Nucleus accumbens (tissue), 56 donors: Measurements from ENCODE around the gene OR6X1.
"Not testable (repeated sequence)": the region's sequence is repeated elsewhere in the genome, so short reads cannot be mapped to it uniquely, and the experiment has no call there.

Source experiments
- DNase-seq, 56 donors: peaks; one replicate each; lab custom pipeline; 2025; lab: John Stamatoyannopoulos, UW

OR6X1 gene

GRCh38 chr11:123755344-123755743 lies 1.0 kb upstream of the OR6X1 start:
- DNase-seq = no peak

GRCh38 chr11:123753110-123753509 lies 1.2 kb downstream of the OR6X1 start:
- no peak for DNase-seq

- no peak for DNase-seq
Measured at GRCh38 chr11:123751781-123752180, 2.5 kb downstream of the OR6X1 start.

- not testable (repeated sequence) for DNase-seq
Measured at GRCh38 chr11:123748349-123748748, 6.0 kb downstream of the OR6X1 start.

GRCh38 chr11:123745764-123746451 lies 8.4 kb downstream of the OR6X1 start:
- DNase-seq = no peak

GRCh38 chr11:123742724-123743120 lies 11.6 kb downstream of the OR6X1 start:
- no peak for DNase-seq

- peak in 9 of 56 donors; percentile 0 to 31 (median 4) for DNase-seq
Measured at GRCh38 chr11:123742031-123742723, 12.1 kb downstream of the OR6X1 start.

- peak in 55 of 56 donors; percentile 47 to 95 (median 87) for DNase-seq
Measured at GRCh38 chr11:123741159-123742030, 12.9 kb downstream of the OR6X1 start, which contains the start of gene ZNF202. Gene ZNF202 (minus strand): TSS chr11:123741660. CDS start chr11:123730888, 10,772 bp downstream.

- peak in 2 of 56 donors; percentile 4 to 37 for DNase-seq
Measured at GRCh38 chr11:123740787-123741158, 13.5 kb downstream of the OR6X1 start.

GRCh38 chr11:123738374-123738773 lies 15.9 kb downstream of the OR6X1 start:
- no peak for DNase-seq

GRCh38 chr11:123736769-123737168 lies 17.5 kb downstream of the OR6X1 start:
- no peak for DNase-seq

- no peak for DNase-seq
Measured at GRCh38 chr11:123729602-123730001, 24.7 kb downstream of the OR6X1 start.

- DNase-seq = no peak
Measured at GRCh38 chr11:123725995-123726655, 28.2 kb downstream of the OR6X1 start.

GRCh38 chr11:123719452-123719851 lies 34.9 kb downstream of the OR6X1 start:
- DNase-seq = no peak

GRCh38 chr11:123718469-123718868 lies 35.8 kb downstream of the OR6X1 start:
- DNase-seq = no peak

- DNase-seq = no peak
Measured at GRCh38 chr11:123718063-123718462, 36.3 kb downstream of the OR6X1 start.

GRCh38 chr11:123712627-123713026 lies 41.7 kb downstream of the OR6X1 start:
- DNase-seq = not testable (repeated sequence)

- peak in 27 of 56 donors; percentile 2 to 80 (median 29) for DNase-seq
Measured at GRCh38 chr11:123707606-123708205, 46.6 kb downstream of the OR6X1 start.

- DNase-seq = no peak
Measured at GRCh38 chr11:123707206-123707605, 47.1 kb downstream of the OR6X1 start.

GRCh38 chr11:123704341-123704740 lies 50.0 kb downstream of the OR6X1 start:
- DNase-seq = no peak
